AG04449 (cell line): Measurements from ENCODE around the gene UPF1.

ENCODE experiments used
- CTCF ChIA-PET: fragments of 350-600 bp; formaldehyde crosslinking; extraction: SDS; loops from one replicate; lab custom pipeline; 2021; ENCODE audit warnings: antibody characterized with exemption; lab: Yijun Ruan, JAX
- POLR2A ChIA-PET: fragments of 400-600, 350-600 bp; formaldehyde crosslinking; extraction: SDS; loops from one replicate; lab custom pipeline; 2020; ENCODE audit warnings: antibody characterized with exemption, inconsistent platforms; lab: Yijun Ruan, JAX
- DNase-seq: peaks from one replicate; pipeline ENCODE4 v3.0.0-alpha.2; 2010; ENCODE audit warnings: low read depth, low spot score
- H3K4me3 ChIP-seq: 2 replicates; pipeline ENCODE4 v1.5.1; 2011; ENCODE audit warnings: low read depth, mild to moderate bottlenecking, control low read depth, low read length
- TF ChIP-seq, protein P1 (sequence below): IDR thresholded peaks from one replicate; pipeline ENCODE4 v1.5.1; 2011; ENCODE audit warnings: mild to moderate bottlenecking, moderate library complexity, low read length, control low read depth, inconsistent platforms; ENCODE audit not compliant: insufficient read depth; ENCODE audit errors: missing control alignments

The UPF1 gene

GRCh38 chr19:18792661-18793060 lies 39.1 kb upstream of the UPF1 start:
- ChIA-PET POLR2A (no interaction called here), CTCF (interaction anchor here (0.9 to 1.3 kb wide), 2 partner anchors 54 to 204 kb away, joined by 3 to 4 read pairs; partner anchors contain the start of gene REX1BD)

GRCh38 chr19:18793144-18794028 lies 38.4 kb upstream of the UPF1 start:
- H3K4me3 ChIP-seq, result no peak overlapping the region
- DNase-seq, result no peak
- POLR2A ChIA-PET, result no interaction called here
- CTCF ChIA-PET, result interaction anchor here (0.9 to 1.3 kb wide), 2 partner anchors 54 to 205 kb away, joined by 3 to 4 read pairs; partner anchors contain the start of gene REX1BD
- TF ChIP-seq, protein P1, sequence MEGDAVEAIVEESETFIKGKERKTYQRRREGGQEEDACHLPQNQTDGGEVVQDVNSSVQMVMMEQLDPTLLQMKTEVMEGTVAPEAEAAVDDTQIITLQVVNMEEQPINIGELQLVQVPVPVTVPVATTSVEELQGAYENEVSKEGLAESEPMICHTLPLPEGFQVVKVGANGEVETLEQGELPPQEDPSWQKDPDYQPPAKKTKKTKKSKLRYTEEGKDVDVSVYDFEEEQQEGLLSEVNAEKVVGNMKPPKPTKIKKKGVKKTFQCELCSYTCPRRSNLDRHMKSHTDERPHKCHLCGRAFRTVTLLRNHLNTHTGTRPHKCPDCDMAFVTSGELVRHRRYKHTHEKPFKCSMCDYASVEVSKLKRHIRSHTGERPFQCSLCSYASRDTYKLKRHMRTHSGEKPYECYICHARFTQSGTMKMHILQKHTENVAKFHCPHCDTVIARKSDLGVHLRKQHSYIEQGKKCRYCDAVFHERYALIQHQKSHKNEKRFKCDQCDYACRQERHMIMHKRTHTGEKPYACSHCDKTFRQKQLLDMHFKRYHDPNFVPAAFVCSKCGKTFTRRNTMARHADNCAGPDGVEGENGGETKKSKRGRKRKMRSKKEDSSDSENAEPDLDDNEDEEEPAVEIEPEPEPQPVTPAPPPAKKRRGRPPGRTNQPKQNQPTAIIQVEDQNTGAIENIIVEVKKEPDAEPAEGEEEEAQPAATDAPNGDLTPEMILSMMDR, result no peak

More at GRCh38 chr19:18792661-18793060, 39.1 kb upstream of the UPF1 start:
- H3K4me3 ChIP-seq, result no peak overlapping the region
- no peak for DNase-seq
- TF ChIP-seq, protein P1, result no peak

DNA sequence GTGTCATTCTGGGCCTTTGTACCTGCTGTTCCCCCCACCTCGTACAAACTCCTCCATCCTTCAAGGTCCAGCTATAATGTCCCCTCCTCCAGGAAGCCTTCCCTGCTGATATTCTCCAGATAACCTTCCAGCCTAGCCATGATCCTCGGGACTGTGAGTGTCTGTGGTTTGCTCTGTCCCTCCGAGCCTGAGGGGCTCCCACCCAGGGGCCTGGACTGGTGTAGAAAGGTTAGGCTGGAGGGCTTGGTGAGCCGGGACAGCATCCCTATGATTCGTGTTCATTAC lies 37.8 kb upstream of the UPF1 start:
- TF ChIP-seq, protein P1, result no peak
- ChIA-PET POLR2A (no interaction called here), CTCF (no interaction called here)
- no peak for DNase-seq
- H3K4me3 ChIP-seq, result no peak overlapping the region

GRCh38 chr19:18794692-18795091 lies 37.1 kb upstream of the UPF1 start:
- no peak overlapping the region for H3K4me3 ChIP-seq
- CTCF ChIA-PET, result interaction anchor here (1.1 kb wide), 1 partner anchor 62 kb away, joined by 3 read pairs; no protein-coding TSS in a partner anchor
- POLR2A ChIA-PET, result no interaction called here
- no peak for DNase-seq
- TF ChIP-seq, protein P1, result no peak

DNA sequence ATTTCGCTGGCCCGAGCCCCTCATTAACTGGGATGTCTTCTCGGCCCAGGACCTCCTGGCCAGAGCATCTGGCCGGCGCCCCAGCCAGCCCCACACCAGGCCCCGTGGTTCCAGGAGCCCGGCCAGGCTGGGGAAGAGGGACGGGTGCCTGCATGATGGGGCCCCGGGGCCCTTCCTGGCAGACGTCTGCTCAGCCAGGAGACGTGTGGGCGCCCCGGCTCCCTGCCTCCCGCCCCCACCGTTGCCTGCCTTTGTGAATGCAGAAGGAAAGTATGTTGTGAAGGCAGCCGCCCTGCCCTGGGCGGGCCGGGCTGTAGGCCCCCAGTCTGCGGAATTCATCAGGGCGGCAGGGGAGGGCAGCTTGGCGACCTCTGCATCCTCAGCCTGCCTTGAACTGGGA lies 36.2 kb upstream of the UPF1 start:
- DNase-seq, result no peak
- H3K4me3 ChIP-seq, result no peak overlapping the region
- ChIA-PET CTCF (no interaction called here), POLR2A (interaction anchor here (0.6 kb wide), 1 partner anchor 300 kb away, joined by 3 read pairs; no protein-coding TSS in a partner anchor)
- TF ChIP-seq, protein P1, result no peak

DNA sequence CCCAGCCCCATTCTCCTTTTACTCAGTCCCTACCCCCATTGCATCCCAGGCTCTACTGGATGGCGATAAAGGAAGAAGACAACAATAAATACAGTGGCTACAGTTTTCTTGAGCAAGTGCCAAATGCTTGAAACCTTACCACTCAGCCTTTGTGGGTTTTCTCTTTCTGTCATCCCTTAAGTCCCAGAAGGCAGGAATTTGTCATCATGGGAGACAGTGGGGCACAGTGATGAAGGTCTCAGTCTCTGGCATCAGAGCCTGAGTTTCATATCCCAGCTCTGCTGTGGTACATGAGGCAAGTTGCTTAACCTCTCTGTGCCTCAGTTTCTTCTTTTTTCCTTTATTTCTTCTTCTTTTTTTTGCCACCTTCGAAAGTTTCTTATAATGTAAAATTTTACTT lies 35.5 kb upstream of the UPF1 start:
- no peak overlapping the region for H3K4me3 ChIP-seq
- TF ChIP-seq, protein P1, result no peak
- ChIA-PET CTCF (interaction anchor here (2.0 kb wide), 1 partner anchor 20 kb away, joined by 5 read pairs; no protein-coding TSS in a partner anchor), POLR2A (interaction anchor here (0.6 to 1.0 kb wide), 2 partner anchors 48 to 300 kb away, joined by 3 read pairs; no protein-coding TSS in a partner anchor)
- DNase-seq, result no peak
